DOHH2 (cell line): ENCODE measurements around the gene ZCCHC13.
"Not testable (repeated sequence)": the region's sequence is repeated elsewhere in the genome, so short reads cannot be mapped to it uniquely, and the experiment has no call there.

Experiments
- H3F3A ChIP-seq: fragments of 200-600 bp; sonication (generic), shearing (Covaris generic); 2 replicates; pipeline ENCODE4 v1.6.0; 2016; ENCODE audit warnings: antibody characterized with exemption, mild to moderate bottlenecking; ENCODE audit not compliant: control insufficient read depth, insufficient read depth
- H3K27ac ChIP-seq: fragments of 200-600 bp; sonication (generic); 2 replicates; pipeline ENCODE4 v1.5.1; 2014; ENCODE audit warnings: low read depth, mild to moderate bottlenecking, low read length, moderate library complexity
- H3K27me3 ChIP-seq: fragments of 200-600 bp; sonication (generic); 2 replicates; pipeline ENCODE4 v1.6.1; 2014; ENCODE audit warnings: mild to moderate bottlenecking, low read length, mixed read lengths; ENCODE audit not compliant: control insufficient read depth
- H3K36me3 ChIP-seq: fragments of 200-600 bp; sonication (generic); 2 replicates; pipeline ENCODE4 v1.6.1; 2014; ENCODE audit warnings: mild to moderate bottlenecking, low read length, moderate library complexity, mixed read lengths; ENCODE audit not compliant: control insufficient read depth
- H3K4me1 ChIP-seq: fragments of 200-600 bp; sonication (generic); 2 replicates; pipeline ENCODE4 v1.6.1; 2014; ENCODE audit warnings: mild to moderate bottlenecking, low read length, mixed read lengths; ENCODE audit not compliant: control insufficient read depth
- H3K4me2 ChIP-seq: fragments of 200-600 bp; sonication (generic); 2 replicates; pipeline ENCODE4 v1.6.0; 2014; ENCODE audit warnings: mild to moderate bottlenecking, low read length, moderate library complexity
- H3K4me3 ChIP-seq: fragments of 200-600 bp; sonication (generic); 2 replicates; pipeline ENCODE4 v1.5.1; 2014; ENCODE audit warnings: mild to moderate bottlenecking, low read length, mixed read lengths
- H3K79me2 ChIP-seq: fragments of 200-600 bp; sonication (generic); 2 replicates; pipeline ENCODE4 v1.6.1; 2014; ENCODE audit warnings: mild to moderate bottlenecking, low read length, mixed read lengths; ENCODE audit not compliant: control insufficient read depth
- H3K9me2 ChIP-seq: fragments of 200-600 bp; sonication (generic); replicated peaks from 2 replicates; pipeline ENCODE4 v1.6.1; 2014; ENCODE audit warnings: mild to moderate bottlenecking, low read length, mixed read lengths; ENCODE audit not compliant: control insufficient read depth
- H3K9me3 ChIP-seq: fragments of 200-600 bp; sonication (generic); 2 replicates; pipeline ENCODE4 v1.6.1; 2014; ENCODE audit warnings: antibody characterized with exemption, low read length, mixed read lengths; ENCODE audit not compliant: control insufficient read depth, insufficient read depth
- H4K20me1 ChIP-seq: fragments of 200-600 bp; sonication (generic); 2 replicates; pipeline ENCODE4 v1.6.0; 2014; ENCODE audit warnings: low read depth, mild to moderate bottlenecking, antibody characterized with exemption, low read length, moderate library complexity; ENCODE audit not compliant: control insufficient read depth, insufficient read depth
- EZH2phosphoT487 ChIP-seq: fragments of 200-600 bp; sonication (generic); IDR thresholded peaks from 2 replicates; pipeline ENCODE4 v1.6.1; 2017; ENCODE audit warnings: borderline replicate concordance, mild to moderate bottlenecking, antibody characterized with exemption, low read length, moderate library complexity, mixed read lengths
- TF ChIP-seq, protein P1 (sequence below): fragments of 200-600 bp; sonication (generic); IDR thresholded peaks from one replicate; pipeline ENCODE4 v1.5.1; 2014; ENCODE audit warnings: antibody characterized with exemption, mild to moderate bottlenecking, low read depth, low read length; ENCODE audit not compliant: poor library complexity, severe bottlenecking

ZCCHC13 gene

GRCh38 chrX:74338852-74339251 lies 34.9 kb downstream of the ZCCHC13 start:
- Histone ChIP-seq H3K4me1 (no peaks in the 10 kb centered on the region), H3K9me2 (no peaks in the 10 kb centered on the region), H3K36me3 (no peaks in the 10 kb centered on the region), H3K4me3 (no peak overlapping the region), H3K79me2 (no peaks in the 10 kb centered on the region), H3K27me3 (no peaks in the 10 kb centered on the region), H3K4me2 (no peak overlapping the region), H4K20me1 (no peaks in the 10 kb centered on the region), H3F3A (no peaks in the 10 kb centered on the region), H3K9me3 (no peaks in the 10 kb centered on the region), H3K27ac (no peak overlapping the region)
- TF ChIP-seq, protein P1, sequence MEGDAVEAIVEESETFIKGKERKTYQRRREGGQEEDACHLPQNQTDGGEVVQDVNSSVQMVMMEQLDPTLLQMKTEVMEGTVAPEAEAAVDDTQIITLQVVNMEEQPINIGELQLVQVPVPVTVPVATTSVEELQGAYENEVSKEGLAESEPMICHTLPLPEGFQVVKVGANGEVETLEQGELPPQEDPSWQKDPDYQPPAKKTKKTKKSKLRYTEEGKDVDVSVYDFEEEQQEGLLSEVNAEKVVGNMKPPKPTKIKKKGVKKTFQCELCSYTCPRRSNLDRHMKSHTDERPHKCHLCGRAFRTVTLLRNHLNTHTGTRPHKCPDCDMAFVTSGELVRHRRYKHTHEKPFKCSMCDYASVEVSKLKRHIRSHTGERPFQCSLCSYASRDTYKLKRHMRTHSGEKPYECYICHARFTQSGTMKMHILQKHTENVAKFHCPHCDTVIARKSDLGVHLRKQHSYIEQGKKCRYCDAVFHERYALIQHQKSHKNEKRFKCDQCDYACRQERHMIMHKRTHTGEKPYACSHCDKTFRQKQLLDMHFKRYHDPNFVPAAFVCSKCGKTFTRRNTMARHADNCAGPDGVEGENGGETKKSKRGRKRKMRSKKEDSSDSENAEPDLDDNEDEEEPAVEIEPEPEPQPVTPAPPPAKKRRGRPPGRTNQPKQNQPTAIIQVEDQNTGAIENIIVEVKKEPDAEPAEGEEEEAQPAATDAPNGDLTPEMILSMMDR = no peak
- TF ChIP-seq EZH2phosphoT487 = no peak

- no peaks in the 10 kb centered on the region for H3K9me2 ChIP-seq
- no peaks in the 10 kb centered on the region for H3F3A ChIP-seq
- H3K79me2 ChIP-seq = no peaks in the 10 kb centered on the region
- H3K9me3 ChIP-seq = no peaks in the 10 kb centered on the region
- no peaks in the 10 kb centered on the region for H3K36me3 ChIP-seq
- no peak overlapping the region for H3K4me2 ChIP-seq
- H3K4me1 ChIP-seq = no peaks in the 10 kb centered on the region
- H3K27ac ChIP-seq = no peak overlapping the region
- no peaks in the 10 kb centered on the region for H4K20me1 ChIP-seq
- H3K27me3 ChIP-seq = no peaks in the 10 kb centered on the region
- TF ChIP-seq, protein P1 = no peak
- no peak for TF ChIP-seq EZH2phosphoT487
- no peak overlapping the region for H3K4me3 ChIP-seq
Measured at GRCh38 chrX:74340051-74340450, 36.1 kb downstream of the ZCCHC13 start.

DNA sequence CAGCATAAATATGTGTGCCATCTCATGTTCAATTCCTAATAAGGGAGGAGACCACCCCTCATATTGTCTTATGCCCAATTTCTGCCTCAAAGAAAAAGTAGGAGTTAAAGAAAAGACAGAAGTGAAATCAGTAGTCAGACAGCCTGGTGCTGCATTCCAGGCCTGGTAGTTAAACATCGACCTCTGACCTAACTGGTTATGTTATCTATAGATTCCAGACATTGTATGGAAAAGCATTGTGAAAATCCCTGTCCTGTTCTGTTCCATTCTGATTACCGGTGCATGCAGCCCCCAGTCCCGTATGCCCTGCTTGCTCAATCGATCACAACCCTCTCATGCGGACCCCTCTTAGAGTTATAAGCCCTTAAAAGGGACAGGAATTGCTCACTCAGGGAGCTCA lies 38.2 kb downstream of the ZCCHC13 start:
- H3K27me3 ChIP-seq, H3K27ac ChIP-seq, H3K4me1 ChIP-seq, H3K79me2 ChIP-seq, H3K4me2 ChIP-seq, H3K4me3 ChIP-seq, H3K9me2 ChIP-seq, H3F3A ChIP-seq, H3K9me3 ChIP-seq, H3K36me3 ChIP-seq, H4K20me1 ChIP-seq: not testable (repeated sequence)

DNA sequence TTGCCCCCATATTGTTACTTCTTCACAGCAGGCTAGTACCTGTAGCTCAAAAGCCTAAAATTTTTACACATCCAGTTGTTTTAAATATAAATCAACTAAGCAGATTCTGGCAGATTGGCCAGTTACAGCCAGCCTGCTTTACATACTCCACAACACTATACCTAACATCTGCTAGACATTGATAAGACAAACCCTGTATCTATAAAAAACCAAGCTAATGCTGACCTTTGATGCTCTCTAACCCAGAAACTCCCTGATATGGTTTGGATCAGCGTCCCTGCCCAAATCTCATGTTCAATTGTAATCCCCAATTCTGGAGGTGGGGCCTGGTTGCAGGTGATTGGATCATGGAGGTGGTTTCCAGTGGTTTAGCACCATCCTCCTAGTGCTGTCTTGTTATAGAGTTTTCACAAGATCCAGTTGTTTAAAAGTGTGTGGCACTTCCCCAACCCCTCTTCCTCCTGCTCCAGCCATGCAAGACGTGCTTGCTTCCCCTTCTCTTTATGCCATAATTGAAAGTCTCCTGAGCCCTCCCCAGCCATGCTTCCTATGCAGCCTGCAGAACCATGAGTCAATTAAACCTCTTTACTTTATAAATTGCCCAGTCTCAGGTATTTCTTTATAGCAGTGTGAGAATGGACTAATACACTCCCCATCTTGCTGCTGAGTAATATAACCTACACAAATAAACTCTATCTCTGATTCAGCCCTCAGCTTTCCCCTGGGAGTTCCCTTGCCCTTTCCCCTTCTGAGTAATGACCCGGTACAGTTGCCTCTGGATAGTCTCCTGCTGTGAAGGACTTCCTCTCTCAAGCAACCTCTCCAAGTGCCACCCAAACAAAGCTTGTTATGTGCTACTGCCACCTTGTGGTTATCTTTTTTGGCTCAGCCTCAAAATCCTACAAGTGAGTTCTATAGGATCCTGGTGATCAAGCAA lies 39.6 kb downstream of the ZCCHC13 start:
- no peaks in the 10 kb centered on the region for H4K20me1 ChIP-seq
- H3K27me3 ChIP-seq = no peaks in the 10 kb centered on the region
- TF ChIP-seq, protein P1 = peak; percentile 61
- no peak for TF ChIP-seq EZH2phosphoT487
- H3K4me1 ChIP-seq = no peaks in the 10 kb centered on the region
- no peak overlapping the region for H3K27ac ChIP-seq
- H3K36me3 ChIP-seq = no peaks in the 10 kb centered on the region
- no peaks in the 10 kb centered on the region for H3K79me2 ChIP-seq
- no peak overlapping the region for H3K4me3 ChIP-seq
- no peak overlapping the region for H3K4me2 ChIP-seq
- H3K9me3 ChIP-seq = no peaks in the 10 kb centered on the region
- H3F3A ChIP-seq = no peaks in the 10 kb centered on the region
- H3K9me2 ChIP-seq = no peaks in the 10 kb centered on the region
